Astrocyte (in vitro differentiated cells and primary cell): ENCODE measurements around the gene CHD9NB. TPM values are rescaled to one million over a fixed set of nuclear protein-coding genes. Genes with fewer than 3 reads are reported as not detected.
A peak's percentile ranks its signal among the peaks of the same experiment; 100 is the strongest.

Experiments used
- DNase-seq: peaks from one replicate; pipeline ENCODE4 v3.0.0-alpha.2; 2010; ENCODE audit warnings: low read depth
- FAIRE-seq: peaks from 2 replicates; lab custom pipeline; 2011; peaks lifted over from hg19 to GRCh38; lab: Jason Lieb, UNC
- H2AFZ ChIP-seq: 2 replicates; pipeline ENCODE4 v1.6.0; 2012; ENCODE audit warnings: low read depth, low read length, inconsistent platforms
- H3K27ac ChIP-seq: 2 replicates; pipeline ENCODE4 v1.5.1; 2011; ENCODE audit warnings: low read depth, low read length, inconsistent platforms
- H3K27me3 ChIP-seq: 2 replicates; pipeline ENCODE4 v1.6.0; 2011; ENCODE audit warnings: low read length, inconsistent platforms; ENCODE audit not compliant: insufficient read depth
- H3K36me3 ChIP-seq: 2 replicates; pipeline ENCODE4 v1.5.1; 2011; ENCODE audit warnings: low read length, inconsistent platforms; ENCODE audit not compliant: insufficient read depth
- H3K4me1 ChIP-seq: 2 replicates; pipeline ENCODE4 v1.5.1; 2011; ENCODE audit warnings: low read length, inconsistent platforms; ENCODE audit not compliant: insufficient read depth
- H3K4me2 ChIP-seq: 2 replicates; pipeline ENCODE4 v1.6.0; 2012; ENCODE audit warnings: low read length, inconsistent platforms
- H3K4me3 ChIP-seq: 2 replicates; pipeline ENCODE4 v1.5.1; 2011; ENCODE audit warnings: low read depth, mild to moderate bottlenecking, low read length, inconsistent platforms; ENCODE audit not compliant: insufficient read depth
- H3K79me2 ChIP-seq: 2 replicates; pipeline ENCODE4 v1.6.0; 2012; ENCODE audit warnings: mild to moderate bottlenecking, low read length, inconsistent platforms; ENCODE audit not compliant: insufficient read depth
- H3K9ac ChIP-seq: 2 replicates; pipeline ENCODE4 v1.6.0; 2012; ENCODE audit warnings: mild to moderate bottlenecking, low read length, inconsistent platforms
- H3K9me3 ChIP-seq: 2 replicates; pipeline ENCODE4 v1.5.1; 2012; ENCODE audit warnings: low read depth, mild to moderate bottlenecking, low read length, inconsistent platforms; ENCODE audit not compliant: insufficient read depth
- H4K20me1 ChIP-seq: 2 replicates; pipeline ENCODE4 v1.6.0; 2012; ENCODE audit warnings: low read length, inconsistent platforms; ENCODE audit not compliant: insufficient read depth
- H3K27ac Mint-ChIP-seq: one replicate; pipeline ENCODE4 v1.8.0; 2021; ENCODE audit warnings: mild to moderate bottlenecking, mixed read lengths; ENCODE audit not compliant: unreplicated experiment
- H3K27me3 Mint-ChIP-seq: one replicate; pipeline ENCODE4 v1.8.0; 2021; ENCODE audit warnings: low read depth, mixed read lengths; ENCODE audit not compliant: unreplicated experiment
- H3K36me3 Mint-ChIP-seq: one replicate; pipeline ENCODE4 v1.8.0; 2021; ENCODE audit warnings: low read depth, mixed read lengths; ENCODE audit not compliant: unreplicated experiment
- H3K4me1 Mint-ChIP-seq: one replicate; pipeline ENCODE4 v1.8.0; 2021; ENCODE audit warnings: low read depth, mixed read lengths; ENCODE audit not compliant: unreplicated experiment
- H3K4me3 Mint-ChIP-seq: one replicate; pipeline ENCODE4 v1.8.0; 2021; ENCODE audit warnings: mild to moderate bottlenecking, moderate library complexity, mixed read lengths; ENCODE audit not compliant: unreplicated experiment
- H3K9me3 Mint-ChIP-seq: one replicate; pipeline ENCODE4 v1.8.0; 2021; ENCODE audit warnings: mild to moderate bottlenecking, mixed read lengths; ENCODE audit not compliant: unreplicated experiment
- CTCF ChIP-seq: IDR thresholded peaks from 2 replicates; pipeline ENCODE4 v1.5.1; 2011; ENCODE audit warnings: low read depth, mild to moderate bottlenecking, inconsistent platforms, low read length, moderate library complexity; ENCODE audit not compliant: insufficient read depth
- EZH2 ChIP-seq: IDR thresholded peaks from 2 replicates; pipeline ENCODE4 v1.6.1; 2012; ENCODE audit warnings: mild to moderate bottlenecking, low read length, inconsistent platforms; ENCODE audit not compliant: insufficient read depth
- total RNA-seq: library from RNA; stranded (reverse); gene quantifications from 2 replicates; pipeline ENCODE4 v1.2.1, GENCODE V29; 2021

CHD9NB gene
- total RNA-seq, 1 donor from 2014 or later: 3.3 TPM

GRCh38 chr16:53057658-53058057, 5.0 kb upstream of the CHD9NB start:
- peaks cover 11% of the 10 kb centered on the region for H3K4me1 Mint-ChIP-seq

GRCh38 chr16:53056392-53056881, 3.7 kb upstream of the CHD9NB start:
- Mint-ChIP-seq H3K4me1 (peaks cover 13% of the 10 kb centered on the region), H3K36me3 (peaks cover 4% of the 10 kb centered on the region), H3K4me3 (peak overlapping the region; percentile 89), H3K9me3 (no peaks in the 10 kb centered on the region), H3K27ac (peak overlapping the region; percentile 83), H3K27me3 (no peaks in the 10 kb centered on the region)
- peaks cover 26% of the 10 kb centered on the region for H3K4me1 ChIP-seq
- no peaks in the 10 kb centered on the region for H3K9me3 ChIP-seq
- no peak for TF ChIP-seq CTCF
- peak; percentile 82 for DNase-seq
- peaks cover 14% of the 10 kb centered on the region for H4K20me1 ChIP-seq
- H3K9ac ChIP-seq: no peak overlapping the region
- H3K79me2 ChIP-seq: peaks cover 47% of the 10 kb centered on the region
- H2AFZ ChIP-seq: no peak overlapping the region
- peak overlapping the region; percentile 39 for H3K27ac ChIP-seq
- H3K36me3 ChIP-seq: no peaks in the 10 kb centered on the region
- H3K4me2 ChIP-seq: peak overlapping the region; percentile 83
- no peak for FAIRE-seq
- peak overlapping the region; percentile 65 for H3K4me3 ChIP-seq
- H3K27me3 ChIP-seq: no peaks in the 10 kb centered on the region

More at GRCh38 chr16:53057658-53058057, 5.0 kb upstream of the CHD9NB start:
- Histone ChIP-seq H3K4me1 (peaks cover 20% of the 10 kb centered on the region), H3K27ac (no peak overlapping the region), H3K4me3 (no peak overlapping the region), H4K20me1 (peaks cover 20% of the 10 kb centered on the region), H3K9me3 (no peaks in the 10 kb centered on the region), H3K36me3 (no peaks in the 10 kb centered on the region), H3K79me2 (peaks cover 55% of the 10 kb centered on the region), H3K27me3 (no peaks in the 10 kb centered on the region), H2AFZ (no peak overlapping the region), H3K9ac (no peak overlapping the region), H3K4me2 (no peak overlapping the region)
- H3K9me3 Mint-ChIP-seq: no peaks in the 10 kb centered on the region
- DNase-seq (no peak), FAIRE-seq (no peak)
- no peaks in the 10 kb centered on the region for H3K27me3 Mint-ChIP-seq
- no peak overlapping the region for H3K27ac Mint-ChIP-seq
- H3K36me3 Mint-ChIP-seq: peaks cover 4% of the 10 kb centered on the region
- no peak overlapping the region for H3K4me3 Mint-ChIP-seq
- TF ChIP-seq CTCF: no peak
- no peak for TF ChIP-seq EZH2
